Measurements from ENCODE around the gene CAPN14. TPM values are rescaled to one million over a fixed set of nuclear protein-coding genes. Genes with fewer than 3 reads are reported as not detected.

CAPN14 gene
- total RNA-seq, 2 donors from 2014 or later: 0.53 to 0.67 TPM

GRCh38 chr2:31223026-31223425 is 5.7 kb upstream of the CAPN14 start:
- peaks cover 19% of the 10 kb centered on the region for H3K27me3 Mint-ChIP-seq
- no peaks in the 10 kb centered on the region for H3K9me3 Mint-ChIP-seq
- peaks cover 5% of the 10 kb centered on the region for H3K4me1 Mint-ChIP-seq
- H3K4me3 Mint-ChIP-seq: no peak overlapping the region
- no peaks in the 10 kb centered on the region for H3K36me3 Mint-ChIP-seq (ENCODE audit: low read depth)
- H3K27ac Mint-ChIP-seq: no peak overlapping the region
- no peak for ATAC-seq (replicated peaks)

GRCh38 chr2:31222071-31222470 is 4.8 kb upstream of the CAPN14 start:
- no peaks in the 10 kb centered on the region for H3K36me3 Mint-ChIP-seq (ENCODE audit: low read depth)
- no peak overlapping the region for H3K4me3 Mint-ChIP-seq
- H3K4me1 Mint-ChIP-seq: peaks cover 13% of the 10 kb centered on the region
- ATAC-seq (replicated peaks): no peak
- no peaks in the 10 kb centered on the region for H3K9me3 Mint-ChIP-seq
- peaks cover 19% of the 10 kb centered on the region for H3K27me3 Mint-ChIP-seq
- no peak overlapping the region for H3K27ac Mint-ChIP-seq

- H3K4me1 Mint-ChIP-seq: peaks cover 14% of the 10 kb centered on the region
- ATAC-seq (replicated peaks): no peak
- H3K4me3 Mint-ChIP-seq: no peak overlapping the region
- peaks cover 19% of the 10 kb centered on the region for H3K27me3 Mint-ChIP-seq
- no peaks in the 10 kb centered on the region for H3K9me3 Mint-ChIP-seq
- no peak overlapping the region for H3K27ac Mint-ChIP-seq
- H3K36me3 Mint-ChIP-seq (ENCODE audit: low read depth): no peaks in the 10 kb centered on the region
Measured at GRCh38 chr2:31221544-31221943, 4.2 kb upstream of the CAPN14 start.

- Mint-ChIP-seq H3K4me3 (no peak overlapping the region), H3K4me1 (peaks cover 16% of the 10 kb centered on the region), H3K27me3 (peaks cover 16% of the 10 kb centered on the region), H3K36me3 (ENCODE audit: low read depth) (no peaks in the 10 kb centered on the region), H3K9me3 (no peaks in the 10 kb centered on the region), H3K27ac (no peak overlapping the region)
- peak; percentile 20 for ATAC-seq (replicated peaks)
Measured at GRCh38 chr2:31219131-31219969, 2.0 kb upstream of the CAPN14 start.

- ATAC-seq (replicated peaks): peak; percentile 57
- Mint-ChIP-seq H3K36me3 (ENCODE audit: low read depth) (no peaks in the 10 kb centered on the region), H3K9me3 (no peaks in the 10 kb centered on the region), H3K4me1 (peaks cover 16% of the 10 kb centered on the region), H3K27ac (no peak overlapping the region), H3K27me3 (peaks cover 11% of the 10 kb centered on the region), H3K4me3 (no peak overlapping the region)
Measured at GRCh38 chr2:31216734-31217133, 581 bp downstream of the CAPN14 start.

- Mint-ChIP-seq H3K27me3 (peaks cover 2% of the 10 kb centered on the region), H3K9me3 (no peaks in the 10 kb centered on the region), H3K27ac (no peak overlapping the region), H3K4me3 (no peak overlapping the region), H3K4me1 (peaks cover 13% of the 10 kb centered on the region), H3K36me3 (ENCODE audit: low read depth) (no peaks in the 10 kb centered on the region)
- ATAC-seq (replicated peaks): no peak
Measured at GRCh38 chr2:31214444-31214915, 2.8 kb downstream of the CAPN14 start.

GRCh38 chr2:31213601-31214443 is 3.5 kb downstream of the CAPN14 start:
- H3K4me1 Mint-ChIP-seq: peaks cover 12% of the 10 kb centered on the region
- H3K27ac Mint-ChIP-seq: no peak overlapping the region
- no peak for ATAC-seq (replicated peaks)
- no peaks in the 10 kb centered on the region for H3K9me3 Mint-ChIP-seq
- no peaks in the 10 kb centered on the region for H3K27me3 Mint-ChIP-seq
- H3K36me3 Mint-ChIP-seq (ENCODE audit: low read depth): no peaks in the 10 kb centered on the region
- no peak overlapping the region for H3K4me3 Mint-ChIP-seq

- Mint-ChIP-seq H3K9me3 (no peaks in the 10 kb centered on the region), H3K27ac (no peak overlapping the region), H3K27me3 (no peaks in the 10 kb centered on the region), H3K4me3 (no peak overlapping the region), H3K4me1 (peaks cover 9% of the 10 kb centered on the region), H3K36me3 (ENCODE audit: low read depth) (no peaks in the 10 kb centered on the region)
- ATAC-seq (replicated peaks): no peak
Measured at GRCh38 chr2:31212659-31213600, 4.4 kb downstream of the CAPN14 start.

- H3K36me3 Mint-ChIP-seq (ENCODE audit: low read depth): no peaks in the 10 kb centered on the region
- no peak for ATAC-seq (replicated peaks)
Measured at GRCh38 chr2:31208240-31208639, 9.1 kb downstream of the CAPN14 start.

GRCh38 chr2:31207790-31208189 is 9.5 kb downstream of the CAPN14 start:
- no peaks in the 10 kb centered on the region for H3K36me3 Mint-ChIP-seq (ENCODE audit: low read depth)
- no peaks in the 10 kb centered on the region for H3K9me3 Mint-ChIP-seq
- no peaks in the 10 kb centered on the region for H3K4me1 Mint-ChIP-seq
- H3K27me3 Mint-ChIP-seq: peaks cover 3% of the 10 kb centered on the region
- peak; percentile 26 for ATAC-seq (replicated peaks)
- H3K4me3 Mint-ChIP-seq: no peak overlapping the region
- no peak overlapping the region for H3K27ac Mint-ChIP-seq

More at GRCh38 chr2:31208240-31208639, 9.1 kb downstream of the CAPN14 start:
- Mint-ChIP-seq H3K9me3 (no peaks in the 10 kb centered on the region), H3K27ac (no peak overlapping the region), H3K4me1 (no peaks in the 10 kb centered on the region), H3K27me3 (peaks cover 3% of the 10 kb centered on the region), H3K4me3 (no peak overlapping the region)

- no peak for ATAC-seq (replicated peaks)
- no peaks in the 10 kb centered on the region for H3K4me1 Mint-ChIP-seq
- no peaks in the 10 kb centered on the region for H3K9me3 Mint-ChIP-seq
- H3K27me3 Mint-ChIP-seq: peaks cover 3% of the 10 kb centered on the region
- no peak overlapping the region for H3K4me3 Mint-ChIP-seq
- no peaks in the 10 kb centered on the region for H3K36me3 Mint-ChIP-seq (ENCODE audit: low read depth)
- no peak overlapping the region for H3K27ac Mint-ChIP-seq
Measured at GRCh38 chr2:31205613-31206012, 11.7 kb downstream of the CAPN14 start.

- H3K27ac Mint-ChIP-seq: no peak overlapping the region
- no peak for ATAC-seq (replicated peaks)
- H3K27me3 Mint-ChIP-seq: peaks cover 3% of the 10 kb centered on the region
- no peaks in the 10 kb centered on the region for H3K36me3 Mint-ChIP-seq (ENCODE audit: low read depth)
- H3K4me3 Mint-ChIP-seq: no peak overlapping the region
- no peaks in the 10 kb centered on the region for H3K9me3 Mint-ChIP-seq
- no peaks in the 10 kb centered on the region for H3K4me1 Mint-ChIP-seq
Measured at GRCh38 chr2:31205186-31205585, 12.1 kb downstream of the CAPN14 start.

- ATAC-seq (replicated peaks): no peak
- no peaks in the 10 kb centered on the region for H3K9me3 Mint-ChIP-seq
- H3K27me3 Mint-ChIP-seq: peaks cover 3% of the 10 kb centered on the region
- no peak overlapping the region for H3K4me3 Mint-ChIP-seq
- no peaks in the 10 kb centered on the region for H3K4me1 Mint-ChIP-seq
- H3K36me3 Mint-ChIP-seq (ENCODE audit: low read depth): no peaks in the 10 kb centered on the region
- H3K27ac Mint-ChIP-seq: no peak overlapping the region
Measured at GRCh38 chr2:31204783-31205182, 12.5 kb downstream of the CAPN14 start.

- Mint-ChIP-seq H3K27me3 (peaks cover 3% of the 10 kb centered on the region), H3K36me3 (ENCODE audit: low read depth) (no peaks in the 10 kb centered on the region), H3K4me3 (no peak overlapping the region), H3K9me3 (peaks cover 2% of the 10 kb centered on the region), H3K27ac (no peak overlapping the region), H3K4me1 (no peaks in the 10 kb centered on the region)
- no peak for ATAC-seq (replicated peaks)
Measured at GRCh38 chr2:31203916-31204315, 13.4 kb downstream of the CAPN14 start.
